ENCODE data around the gene XIRP2.
"Not testable (repeated sequence)": the region's sequence is repeated elsewhere in the genome, so short reads cannot be mapped to it uniquely, and the experiment has no call there.

XIRP2 gene

DNA sequence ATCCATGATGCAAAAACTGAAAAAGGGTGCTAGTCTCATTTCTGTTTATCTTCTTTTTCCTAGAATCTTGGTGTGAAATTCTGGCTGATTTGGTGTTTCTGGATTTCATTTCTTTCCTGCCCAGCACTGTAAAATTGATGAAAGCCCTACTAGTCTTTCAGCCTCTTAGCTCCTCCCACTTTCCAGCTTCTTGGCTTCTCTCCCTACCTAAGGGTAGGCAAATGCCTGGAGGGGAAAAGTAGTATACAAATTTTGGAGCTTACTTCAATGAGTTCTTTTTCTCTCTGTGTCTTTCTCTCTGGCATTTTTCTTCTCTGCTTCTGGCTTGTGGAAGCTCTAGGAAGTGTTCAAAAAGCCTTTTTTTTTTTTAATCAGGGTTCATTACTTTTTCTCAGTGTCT is 160.5 kb downstream of the XIRP2 start:
- no peak for DNase-seq (ENCODE audit: low spot score)

DNA sequence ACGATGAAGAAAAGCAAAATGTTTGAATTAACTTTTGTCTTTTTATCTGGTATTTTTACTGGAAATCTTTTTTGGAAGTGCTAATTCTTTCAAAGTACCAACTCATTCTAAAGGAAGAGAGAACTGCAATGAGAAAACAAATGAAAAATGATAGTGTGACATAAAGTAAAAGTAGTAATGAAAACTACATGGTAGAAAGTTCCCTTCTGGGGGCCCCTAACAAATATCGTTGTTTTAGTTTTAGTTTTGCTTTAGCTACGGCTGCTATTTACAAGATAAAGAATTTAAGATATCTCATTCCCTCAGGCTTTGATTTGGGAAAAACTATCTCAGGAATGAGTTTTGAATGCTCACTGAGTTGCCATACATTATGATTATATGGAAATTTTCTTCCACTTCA is 161.4 kb downstream of the XIRP2 start:
- no peak for DNase-seq (ENCODE audit: low spot score)

- DNase-seq (ENCODE audit: low spot score), result no peak
Measured at GRCh38 chr2:167052825-167053224, 164.5 kb downstream of the XIRP2 start.

DNA sequence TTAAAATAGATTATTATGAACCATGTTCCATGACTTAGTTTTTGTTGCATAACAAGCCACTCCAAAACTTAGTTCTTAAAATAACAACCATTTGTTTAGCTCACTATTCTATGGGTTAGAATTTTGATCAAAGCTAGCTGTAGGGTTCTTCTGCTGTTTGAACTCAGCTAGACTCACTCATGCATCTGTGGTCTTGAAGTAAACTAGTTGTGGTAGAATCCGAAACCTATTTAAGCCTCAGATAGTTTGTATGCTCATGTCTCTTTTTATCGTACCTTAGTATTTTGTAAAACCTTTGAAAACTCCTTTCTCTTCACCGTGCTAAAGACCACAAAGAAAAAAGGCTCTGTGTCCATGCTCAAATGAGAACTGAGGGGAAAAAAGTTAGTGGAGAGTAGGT is 166.6 kb downstream of the XIRP2 start:
- no peak for DNase-seq (ENCODE audit: low spot score)

DNA sequence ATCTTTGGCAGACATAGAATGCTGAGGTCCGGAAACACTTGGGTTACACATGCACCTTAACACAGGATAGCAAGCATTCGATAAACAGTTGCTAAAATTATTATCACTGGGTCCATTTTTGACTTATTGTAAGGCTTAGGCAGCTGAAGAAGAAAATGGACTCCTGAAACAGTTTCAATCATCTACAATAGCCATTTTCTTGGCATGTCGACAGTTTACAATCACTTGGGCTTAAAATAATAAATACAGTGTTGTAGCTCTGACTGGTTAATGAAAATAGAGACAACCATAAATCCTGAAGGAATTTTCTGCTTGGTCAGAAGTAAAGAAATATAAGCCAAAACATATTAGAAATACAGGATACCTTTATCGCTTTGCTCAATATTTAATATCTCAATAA is 169.2 kb downstream of the XIRP2 start:
- no peak for DNase-seq (ENCODE audit: low spot score)

GRCh38 chr2:167059173-167059572 is 170.9 kb downstream of the XIRP2 start:
- no peak for DNase-seq (ENCODE audit: low spot score)

DNA sequence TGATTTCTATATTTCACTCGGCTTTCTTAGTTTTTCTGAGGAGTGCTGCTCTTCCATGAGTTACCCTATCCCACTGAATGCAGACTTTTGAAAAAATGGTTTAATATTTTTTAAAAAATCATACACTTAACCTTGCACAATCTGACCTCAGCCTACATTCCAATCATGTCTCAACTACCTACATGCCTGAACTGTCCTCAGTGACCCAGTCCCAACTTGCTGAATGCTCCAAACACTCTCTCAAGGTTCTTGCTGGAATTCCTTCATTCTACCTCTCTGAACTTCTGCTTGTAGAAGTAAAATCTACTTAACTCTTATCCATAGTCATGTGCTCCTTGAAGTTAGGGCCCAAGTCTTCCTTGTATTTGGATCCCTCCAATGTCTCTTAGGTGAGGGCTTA is 181.6 kb downstream of the XIRP2 start:
- DNase-seq (ENCODE audit: low spot score), result no peak

- not testable (repeated sequence) for DNase-seq (ENCODE audit: low spot score)
Measured at GRCh38 chr2:167075708-167076107, 187.4 kb downstream of the XIRP2 start.

DNA sequence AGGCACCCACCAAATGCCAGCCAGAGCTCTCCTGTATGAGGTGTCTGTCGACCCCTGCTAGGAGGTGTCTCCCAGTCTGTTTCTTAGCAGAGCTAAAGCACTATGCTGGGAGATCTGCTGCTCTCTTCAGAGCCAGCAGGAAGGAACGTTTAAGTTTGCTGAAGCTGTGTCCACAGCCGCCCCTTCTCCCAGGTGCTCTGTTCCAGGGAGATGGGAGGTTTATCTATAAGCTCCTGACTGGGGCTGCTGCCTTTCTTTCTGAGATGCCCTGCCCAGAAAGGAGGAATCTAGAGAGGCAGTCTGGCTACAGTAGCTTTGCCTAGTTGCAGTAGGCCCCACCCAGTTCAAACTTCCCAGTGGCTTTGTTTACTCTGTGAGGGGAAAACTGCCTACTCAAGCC is 210.7 kb downstream of the XIRP2 start:
- DNase-seq (ENCODE audit: low spot score), result not testable (repeated sequence)

GRCh38 chr2:167100506-167100905 is 212.2 kb downstream of the XIRP2 start:
- DNase-seq (ENCODE audit: low spot score), result no peak

DNA sequence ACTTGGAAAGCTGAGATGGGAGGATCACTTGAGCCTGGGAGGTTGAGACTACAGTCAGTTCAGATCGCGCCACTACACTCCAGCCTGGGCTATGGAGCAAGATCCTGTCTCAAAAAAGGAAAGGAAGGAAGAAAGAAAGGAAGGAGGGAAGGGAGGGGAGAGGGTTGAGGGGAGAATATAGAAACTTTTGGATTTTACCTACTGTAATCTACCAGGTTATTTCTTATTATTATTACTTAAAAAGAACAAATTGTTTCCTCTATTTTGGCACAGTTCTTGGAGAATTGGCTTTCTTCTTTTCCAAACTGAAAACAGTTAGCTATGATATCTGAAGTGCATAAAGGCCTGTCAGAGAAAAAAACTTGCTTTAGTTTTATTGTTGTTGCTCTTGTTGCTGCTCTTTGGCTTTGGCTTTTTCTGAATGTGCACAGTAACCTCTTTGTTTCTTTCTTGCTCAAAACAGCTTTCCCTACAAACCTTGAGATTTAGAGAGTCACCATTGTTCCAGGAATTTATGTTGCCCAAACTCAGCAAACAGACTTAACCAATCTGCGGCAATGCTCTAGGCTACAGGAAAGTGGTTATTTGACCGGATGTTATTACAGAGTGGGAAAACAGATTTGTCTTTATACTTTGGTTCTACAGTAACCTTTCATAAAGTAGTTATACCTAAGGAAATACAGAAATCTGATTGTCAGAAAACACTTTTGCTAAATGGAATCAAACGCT is 214.9 kb downstream of the XIRP2 start:
- DNase-seq (ENCODE audit: low spot score), result no peak

DNA sequence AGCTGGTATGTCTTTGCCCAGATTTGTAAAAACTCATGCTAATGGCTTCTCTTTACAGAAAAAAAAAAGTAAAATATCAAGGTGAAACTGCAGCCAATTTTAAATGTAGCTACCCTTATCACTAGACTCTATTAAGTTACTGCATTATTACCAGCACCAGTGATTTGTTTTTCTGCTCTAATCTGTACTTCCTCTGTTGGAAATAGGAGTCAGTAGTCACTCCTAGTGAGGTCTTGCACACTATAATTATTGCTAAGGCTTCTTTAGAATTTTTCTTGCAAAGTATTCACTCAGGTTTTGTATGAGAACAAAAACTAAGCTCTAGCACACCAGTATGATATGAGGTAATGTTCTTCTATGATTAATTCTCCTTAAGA is 215.5 kb downstream of the XIRP2 start:
- no peak for DNase-seq (ENCODE audit: low spot score)

DNA sequence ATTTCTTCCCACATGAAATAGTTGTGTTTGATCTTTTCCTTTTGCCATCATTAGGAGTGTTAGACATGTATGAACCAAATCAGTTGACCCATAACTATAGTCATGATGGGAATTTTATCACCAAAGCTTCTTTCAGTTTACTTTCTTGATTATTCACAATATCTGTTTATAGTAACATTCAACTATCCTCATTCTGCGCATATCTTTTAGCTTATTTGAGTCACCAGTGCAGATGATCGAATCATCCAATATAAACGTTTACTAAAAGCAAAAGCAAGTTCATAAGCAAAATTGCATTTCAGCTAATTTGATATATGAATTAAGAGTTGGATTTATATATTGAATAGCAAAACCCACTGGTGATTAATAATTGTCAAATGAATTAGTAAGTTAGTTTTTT is 216.4 kb downstream of the XIRP2 start:
- DNase-seq (ENCODE audit: low spot score), result no peak

GRCh38 chr2:167109682-167110081 is 221.4 kb downstream of the XIRP2 start:
- not testable (repeated sequence) for DNase-seq (ENCODE audit: low spot score)

- no peak for DNase-seq (ENCODE audit: low spot score)
Measured at GRCh38 chr2:167110345-167110744, 222.1 kb downstream of the XIRP2 start.

GRCh38 chr2:167114018-167114417 is 225.7 kb downstream of the XIRP2 start:
- DNase-seq (ENCODE audit: low spot score), result no peak

GRCh38 chr2:167115541-167115940 is 227.3 kb downstream of the XIRP2 start:
- no peak for DNase-seq (ENCODE audit: low spot score)

DNA sequence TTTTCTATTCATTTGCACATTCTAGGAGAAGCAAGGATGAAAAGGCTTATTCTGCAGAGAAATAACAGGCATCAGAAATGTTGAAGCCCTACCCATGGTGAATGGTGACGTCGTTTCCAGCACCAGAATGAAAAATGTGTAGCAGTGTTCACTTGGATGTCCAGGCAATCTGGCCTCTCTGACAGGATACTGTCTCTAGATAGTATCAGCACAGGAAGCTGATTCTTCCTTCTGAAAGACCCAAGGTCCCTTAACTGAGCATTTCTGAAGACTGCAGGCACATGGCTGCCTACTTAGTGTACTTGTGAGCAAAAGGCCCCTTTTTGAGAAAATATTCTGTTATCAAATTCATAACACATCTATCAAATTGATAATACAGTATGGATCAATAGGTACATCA is 234.1 kb downstream of the XIRP2 start:
- DNase-seq (ENCODE audit: low spot score), result no peak

GRCh38 chr2:167126165-167126564 is 237.9 kb downstream of the XIRP2 start:
- DNase-seq (ENCODE audit: low spot score), result no peak

DNA sequence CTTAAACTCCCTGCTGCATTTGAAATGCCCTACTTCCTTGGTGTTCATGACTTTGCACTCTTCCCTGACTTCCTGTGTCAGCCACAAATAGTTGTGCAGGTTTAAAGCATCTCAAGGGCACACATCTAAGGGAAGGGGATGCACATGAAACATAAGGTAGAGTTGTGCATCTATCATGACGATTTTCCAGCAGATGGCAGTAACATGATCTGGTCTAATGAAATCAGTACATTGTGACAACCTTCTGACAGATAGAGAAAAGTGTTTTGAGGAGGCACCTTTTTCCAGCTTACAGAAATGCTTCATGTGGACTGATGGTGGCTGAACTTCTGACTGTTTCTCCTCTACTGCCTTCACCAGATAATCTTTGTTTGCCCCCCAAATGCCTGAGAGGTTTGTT is 238.9 kb downstream of the XIRP2 start:
- DNase-seq (ENCODE audit: low spot score), result peak; percentile 28

- no peak for DNase-seq (ENCODE audit: low spot score)
Measured at GRCh38 chr2:167128130-167128529, 239.8 kb downstream of the XIRP2 start.

DNA sequence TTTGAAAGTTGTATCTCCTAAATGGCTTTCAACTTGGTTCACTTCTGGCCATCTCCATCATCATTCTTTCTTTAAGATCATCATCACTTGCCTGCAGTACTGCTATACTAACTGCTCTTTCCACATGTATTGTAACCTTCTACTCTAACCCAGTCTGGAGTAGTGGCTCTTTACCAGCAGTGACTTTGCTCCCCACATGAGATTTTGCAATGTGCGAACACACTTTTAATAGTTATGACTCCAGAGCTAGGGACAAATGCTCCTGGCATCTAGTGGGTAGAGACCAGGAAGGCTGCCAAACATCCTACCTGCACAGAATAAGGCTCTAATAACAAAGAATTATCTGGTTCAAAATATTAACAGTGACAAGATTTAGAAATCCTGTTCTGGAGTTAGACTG is 243.8 kb downstream of the XIRP2 start:
- no peak for DNase-seq (ENCODE audit: low spot score)

- DNase-seq (ENCODE audit: low spot score), result no peak
Measured at GRCh38 chr2:167132906-167133555, 244.8 kb downstream of the XIRP2 start.

DNA sequence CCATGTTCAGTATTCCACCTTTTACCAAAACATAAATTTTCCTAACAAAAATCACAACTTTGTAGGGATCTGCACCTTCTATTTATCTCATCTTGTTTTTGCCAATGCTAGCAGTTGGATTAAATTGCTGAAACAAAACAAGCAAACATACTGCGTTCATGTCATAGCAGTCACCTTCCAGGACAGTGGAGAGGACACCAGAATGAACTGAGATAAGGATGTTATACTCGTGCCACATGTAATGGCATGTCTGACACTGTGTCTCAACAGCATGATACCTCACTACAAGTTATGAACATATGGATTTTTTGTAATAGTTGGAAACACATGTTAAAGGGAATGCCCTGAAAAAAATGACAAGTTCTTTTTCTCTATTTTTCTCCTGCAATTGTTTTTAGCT is 245.3 kb downstream of the XIRP2 start:
- no peak for DNase-seq (ENCODE audit: low spot score)
